Natural killer cell (primary cell): ENCODE data around the gene MYCBPAP. TPM values are rescaled to one million over a fixed set of nuclear protein-coding genes. Genes with fewer than 3 reads are reported as not detected.

ENCODE experiments used
- ATAC-seq, 3 donors: fragments of 150-1000 bp in 2 of 3; fragments of 200-7000 bp in 1 of 3; cut with Tn5 transposase; 1 replicate in 1 of 3; 2 replicates in 2 of 3; pipeline ENCODE4 v1.10.0; 2021; ENCODE audit warnings: mild to moderate bottlenecking in 2 of 3, moderate library complexity in 2 of 3
- DNase-seq, 2 donors: peaks; one replicate each; pipeline versions ENCODE4 v3.0.0 to v3.0.0-alpha.2; 2013 to 2021; ENCODE audit warnings: mixed read lengths in 1 of 2
- H3K27ac ChIP-seq: one replicate; pipeline ENCODE4 v1.5.1; 2013; ENCODE audit warnings: mild to moderate bottlenecking, low read length
- H3K27me3 ChIP-seq: one replicate; pipeline ENCODE4 v1.6.1; 2013; ENCODE audit warnings: low read length; ENCODE audit not compliant: control insufficient read depth, insufficient read depth
- H3K36me3 ChIP-seq: one replicate; pipeline ENCODE4 v1.6.1; 2013; ENCODE audit warnings: low read length; ENCODE audit not compliant: control insufficient read depth, insufficient read depth
- H3K4me1 ChIP-seq: one replicate; pipeline ENCODE4 v1.6.1; 2013; ENCODE audit warnings: low read length; ENCODE audit not compliant: control insufficient read depth, insufficient read depth
- H3K4me3 ChIP-seq: one replicate; pipeline ENCODE4 v1.5.1; 2013; ENCODE audit warnings: low read length
- H3K9me3 ChIP-seq: one replicate; pipeline ENCODE4 v1.6.1; 2013; ENCODE audit warnings: low read length; ENCODE audit not compliant: control insufficient read depth, insufficient read depth
- H3K27ac Mint-ChIP-seq, 2 donors: one replicate each; pipeline ENCODE4 v1.8.0; 2022; ENCODE audit warnings: mild to moderate bottlenecking in 2 of 2, mixed read lengths in 2 of 2, moderate library complexity in 1 of 2
- H3K27me3 Mint-ChIP-seq, 2 donors: one replicate each; pipeline ENCODE4 v1.8.0; 2022; ENCODE audit warnings: low read depth in 2 of 2, mixed read lengths in 2 of 2
- H3K36me3 Mint-ChIP-seq: one replicate; pipeline ENCODE4 v1.8.0; 2022; ENCODE audit warnings: mixed read lengths
- H3K4me1 Mint-ChIP-seq, 2 donors: one replicate each; pipeline ENCODE4 v1.8.0; 2022; ENCODE audit warnings: mixed read lengths in 2 of 2
- H3K4me3 Mint-ChIP-seq: one replicate; pipeline ENCODE4 v1.8.0; 2022; ENCODE audit warnings: mild to moderate bottlenecking, moderate library complexity, mixed read lengths
- H3K9me3 Mint-ChIP-seq, 2 donors: one replicate each; pipeline ENCODE4 v1.8.0; 2022; ENCODE audit warnings: mixed read lengths in 2 of 2
- WGBS: methylation state at CpG from one replicate; pipeline ENCODE4 v1.1.7; 2013; ENCODE audit warnings: missing lambda C conversion rate; ENCODE audit not compliant: insufficient coverage; 5-methylcytosine and 5-hydroxymethylcytosine counted together
- intact Hi-C: fragments of 100-400 bp; cut with micrococcal nuclease; formaldehyde crosslinking; loops from one replicate; pipeline ENCODE4 v1.14.2; 2022
- total RNA-seq, 4 donors: library from RNA; stranded (reverse); fragments of 120-200 nt in 1 of 4; gene quantifications; one replicate each; pipeline versions ENCODE4 v1.2.3 to v1.2.4, GENCODE V29; 2013 to 2022
- TF ChIP-seq, protein P1 (sequence below): fragments of 200-600 bp; IDR thresholded peaks from one replicate; pipeline ENCODE4 v1.8.0; 2022; ENCODE audit warnings: antibody characterized with exemption

Gene MYCBPAP
- total RNA-seq, 3 donors from 2014 or later (not counting 1 experiment from before 2014, with no cell fraction given): 0.26 to 4.9 (median 0.70) TPM

DNA sequence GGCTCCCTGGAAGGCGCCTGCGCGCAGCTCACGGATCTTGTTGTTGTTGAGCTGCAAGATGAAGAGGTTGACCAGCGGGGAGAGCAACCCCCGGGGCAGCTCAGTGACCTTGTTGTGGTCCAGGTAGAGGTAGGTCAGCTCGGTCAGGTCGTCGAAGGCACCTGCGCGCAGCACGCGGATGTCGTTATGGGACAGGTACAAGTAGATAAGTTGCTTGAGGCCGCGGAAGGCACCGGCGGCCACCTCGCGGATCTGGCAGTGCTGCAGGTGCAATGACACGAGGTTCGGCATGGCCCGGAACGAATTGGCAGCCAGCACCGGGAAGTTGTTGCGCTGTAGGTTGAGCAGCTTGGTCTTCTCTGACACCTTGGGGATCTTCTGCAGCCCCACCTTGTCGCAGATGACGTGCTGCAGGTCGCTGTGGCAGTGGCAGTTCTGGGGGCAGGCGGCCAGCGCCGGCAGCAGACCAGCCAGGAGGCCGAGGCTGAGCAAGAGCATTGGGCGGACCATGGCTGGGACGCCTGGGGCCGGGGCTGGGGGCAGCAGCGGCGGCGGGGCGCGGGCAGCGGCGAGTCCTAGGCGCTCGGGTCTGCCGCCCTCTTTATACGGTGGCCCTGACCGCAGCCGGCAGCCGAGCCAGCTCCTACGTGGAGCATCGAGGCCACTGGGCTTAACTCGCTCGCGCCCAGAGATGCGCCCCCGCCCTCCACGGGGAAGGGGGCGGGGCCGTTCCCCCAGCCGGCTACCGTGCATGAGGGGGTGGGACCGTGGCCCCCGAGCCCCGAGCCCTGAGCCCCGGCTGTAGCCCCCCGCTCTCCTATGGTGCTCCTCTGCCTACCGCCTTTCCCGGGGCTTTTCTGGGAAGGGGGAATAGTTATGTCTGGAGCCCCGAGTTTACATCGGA lies 39.7 kb upstream of the MYCBPAP start, which contains the start of gene CHAD:
TSS of gene CHAD (minus strand) at position 577 of the 904 bp plus-strand sequence. CDS start at position 510, 67 bp downstream.
- Mint-ChIP-seq H3K4me3 (peak within 1 kb of the TSS; percentile 69), H3K4me1 (peaks cover 5 to 12% of the 10 kb centered on the region in 2 donors), H3K27ac (no peak within 1 kb of the TSS), H3K9me3 (no peaks in the 10 kb centered on the region), H3K36me3 (no peaks in the 10 kb centered on the region), H3K27me3 (peaks cover 13 to 14% of the 10 kb centered on the region in 2 donors)
- Histone ChIP-seq H3K4me1 (peaks cover 29% of the 10 kb centered on the region), H3K9me3 (no peaks in the 10 kb centered on the region), H3K27me3 (peaks cover 11% of the 10 kb centered on the region), H3K4me3 (no peak within 1 kb of the TSS), H3K27ac (no peak within 1 kb of the TSS), H3K36me3 (no peaks in the 10 kb centered on the region)
- ATAC-seq: peak in 2 of 3 donors; percentile 46 to 59
- peak in 1 of 2 donors; percentile 20 for DNase-seq
- intact Hi-C loops: no loop called here
- WGBS: 30% methylated on average over 71 of the region's 71 CpGs
- TF ChIP-seq, protein P1, sequence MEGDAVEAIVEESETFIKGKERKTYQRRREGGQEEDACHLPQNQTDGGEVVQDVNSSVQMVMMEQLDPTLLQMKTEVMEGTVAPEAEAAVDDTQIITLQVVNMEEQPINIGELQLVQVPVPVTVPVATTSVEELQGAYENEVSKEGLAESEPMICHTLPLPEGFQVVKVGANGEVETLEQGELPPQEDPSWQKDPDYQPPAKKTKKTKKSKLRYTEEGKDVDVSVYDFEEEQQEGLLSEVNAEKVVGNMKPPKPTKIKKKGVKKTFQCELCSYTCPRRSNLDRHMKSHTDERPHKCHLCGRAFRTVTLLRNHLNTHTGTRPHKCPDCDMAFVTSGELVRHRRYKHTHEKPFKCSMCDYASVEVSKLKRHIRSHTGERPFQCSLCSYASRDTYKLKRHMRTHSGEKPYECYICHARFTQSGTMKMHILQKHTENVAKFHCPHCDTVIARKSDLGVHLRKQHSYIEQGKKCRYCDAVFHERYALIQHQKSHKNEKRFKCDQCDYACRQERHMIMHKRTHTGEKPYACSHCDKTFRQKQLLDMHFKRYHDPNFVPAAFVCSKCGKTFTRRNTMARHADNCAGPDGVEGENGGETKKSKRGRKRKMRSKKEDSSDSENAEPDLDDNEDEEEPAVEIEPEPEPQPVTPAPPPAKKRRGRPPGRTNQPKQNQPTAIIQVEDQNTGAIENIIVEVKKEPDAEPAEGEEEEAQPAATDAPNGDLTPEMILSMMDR: no peak

DNA sequence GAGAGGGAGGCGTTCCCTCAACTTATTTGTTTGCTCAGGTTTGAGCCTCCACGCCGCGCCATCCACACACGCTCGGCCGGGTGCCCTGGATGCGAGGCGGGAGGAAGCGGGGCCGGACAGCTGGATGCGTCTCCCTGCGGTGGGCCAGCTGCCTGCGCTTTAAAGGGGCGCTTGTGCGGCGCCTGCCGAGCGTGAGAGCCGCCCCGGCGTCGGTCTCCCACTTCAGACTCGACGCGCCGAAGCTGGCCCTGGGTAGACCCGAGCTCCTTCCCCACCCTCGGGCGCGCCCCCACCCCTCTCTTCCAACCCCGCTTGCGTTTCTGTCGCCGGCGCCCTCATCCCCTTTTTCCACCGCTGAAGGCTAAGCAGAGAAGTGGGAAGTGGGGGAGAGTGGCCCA lies 39.0 kb upstream of the MYCBPAP start:
- 6% methylated on average over 31 of the region's 37 CpGs for WGBS
- H3K4me3 Mint-ChIP-seq: no peak overlapping the region

DNA sequence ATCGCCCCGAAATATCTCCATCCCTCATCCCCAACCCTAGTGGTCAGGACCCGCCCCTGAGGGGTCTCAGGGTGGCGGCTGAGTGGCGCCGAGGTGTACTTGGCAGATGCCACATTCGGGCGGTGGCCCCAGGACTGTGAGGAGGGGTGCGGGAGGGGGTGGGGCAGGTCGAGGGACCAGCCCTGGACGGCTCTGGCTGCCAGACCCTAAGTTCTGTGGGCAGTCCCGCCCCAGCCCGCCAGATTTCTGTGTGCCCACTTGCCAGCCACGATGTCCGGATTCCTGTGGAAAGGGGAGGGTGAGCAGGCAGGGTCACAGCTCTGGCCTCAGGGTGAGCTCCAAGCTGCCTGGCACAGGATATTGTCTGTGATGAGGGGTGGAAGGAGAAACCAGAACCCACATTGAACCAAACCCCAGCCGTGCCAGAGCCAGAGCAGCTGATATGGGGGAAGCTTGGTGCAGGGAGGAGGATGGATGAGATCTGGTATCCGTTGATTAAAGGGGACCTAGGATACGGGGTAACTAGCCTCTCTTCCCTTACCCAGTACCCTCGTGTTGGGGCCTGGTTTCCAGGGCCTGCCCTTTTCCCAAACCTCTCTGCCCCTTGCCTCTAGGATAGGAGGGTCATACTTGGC lies 38.5 kb upstream of the MYCBPAP start:
- ATAC-seq (no peak), DNase-seq (no peak)
- peaks cover 13 to 14% of the 10 kb centered on the region in 2 donors for H3K27me3 Mint-ChIP-seq
- H3K27ac ChIP-seq: no peak overlapping the region
- peaks cover 29% of the 10 kb centered on the region for H3K4me1 ChIP-seq
- no peak overlapping the region for H3K4me3 Mint-ChIP-seq
- H3K27me3 ChIP-seq: peaks cover 11% of the 10 kb centered on the region
- WGBS: 63% methylated on average over 18 of the region's 19 CpGs
- H3K9me3 ChIP-seq: no peaks in the 10 kb centered on the region
- intact Hi-C loops: no loop called here
- H3K4me3 ChIP-seq: no peak overlapping the region
- H3K36me3 Mint-ChIP-seq: no peaks in the 10 kb centered on the region
- TF ChIP-seq, protein P1: no peak
- no peaks in the 10 kb centered on the region for H3K9me3 Mint-ChIP-seq
- H3K36me3 ChIP-seq: no peaks in the 10 kb centered on the region
- no peak overlapping the region for H3K27ac Mint-ChIP-seq
- peaks cover 5 to 12% of the 10 kb centered on the region in 2 donors for H3K4me1 Mint-ChIP-seq

More for the DNA sequence above, 39.0 kb upstream of the MYCBPAP start:
- peak in 2 of 3 donors; percentile 37 to 42 for ATAC-seq
- Histone ChIP-seq H3K27me3 (peaks cover 11% of the 10 kb centered on the region), H3K27ac (no peak overlapping the region), H3K4me1 (peaks cover 29% of the 10 kb centered on the region), H3K9me3 (no peaks in the 10 kb centered on the region), H3K36me3 (no peaks in the 10 kb centered on the region), H3K4me3 (no peak overlapping the region)
- no peaks in the 10 kb centered on the region for H3K9me3 Mint-ChIP-seq
- TF ChIP-seq, protein P1: no peak
- intact Hi-C loops: no loop called here
- no peaks in the 10 kb centered on the region for H3K36me3 Mint-ChIP-seq
- H3K27ac Mint-ChIP-seq: no peak overlapping the region
- no peak for DNase-seq
- H3K27me3 Mint-ChIP-seq: peaks cover 13 to 14% of the 10 kb centered on the region in 2 donors
- H3K4me1 Mint-ChIP-seq: peaks cover 5 to 12% of the 10 kb centered on the region in 2 donors
